RWPE2 (cell line): ENCODE data around the gene NANOS3.

Source experiments
- ATAC-seq: fragments of 200-7000 bp; cut with Tn5 transposase; 3 replicates; pipeline ENCODE4 v1.9.1; 2021; ENCODE audit warnings: low read depth
- DNase-seq: peaks from one replicate; pipeline ENCODE4 v3.0.0-alpha.2; 2020; ENCODE audit warnings: low spot score
- H3K27ac ChIP-seq: fragments of 450-650 bp; 2 replicates; pipeline ENCODE4 v1.5.1; 2017; ENCODE audit warnings: mild to moderate bottlenecking; ENCODE audit not compliant: poor library complexity, severe bottlenecking
- H3K27me3 ChIP-seq: fragments of 250-450 bp; sonication (Bioruptor Pico); 2 replicates; pipeline ENCODE4 v1.5.1; 2021; ENCODE audit warnings: mild to moderate bottlenecking, moderate library complexity; ENCODE audit not compliant: insufficient read depth, poor library complexity, severe bottlenecking
- H3K36me3 ChIP-seq: fragments of 250-450 bp; sonication (Bioruptor Pico); 2 replicates; pipeline ENCODE4 v1.5.1; 2020; ENCODE audit warnings: low read depth, mild to moderate bottlenecking, moderate library complexity
- H3K4me1 ChIP-seq: fragments of 250-450 bp; sonication (Bioruptor Pico); 2 replicates; pipeline ENCODE4 v1.5.1; 2021; ENCODE audit warnings: mild to moderate bottlenecking, moderate library complexity; ENCODE audit not compliant: insufficient read depth, poor library complexity, severe bottlenecking
- H3K4me3 ChIP-seq: fragments of 250-450 bp; sonication (Bioruptor Pico); 2 replicates; pipeline ENCODE4 v1.5.1; 2021; ENCODE audit warnings: mild to moderate bottlenecking, moderate library complexity; ENCODE audit not compliant: severe bottlenecking
- H3K9me3 ChIP-seq: fragments of 250-450 bp; sonication (Bioruptor Pico); 2 replicates; pipeline ENCODE4 v1.5.1; 2021; ENCODE audit warnings: mild to moderate bottlenecking, moderate library complexity; ENCODE audit not compliant: severe bottlenecking
- CTCF ChIP-seq: fragments of 450-650 bp; IDR thresholded peaks from one replicate; pipeline ENCODE4 v1.5.1; 2017; ENCODE audit warnings: mild to moderate bottlenecking, moderate library complexity; ENCODE audit not compliant: poor library complexity, severe bottlenecking

NANOS3 gene

DNA sequence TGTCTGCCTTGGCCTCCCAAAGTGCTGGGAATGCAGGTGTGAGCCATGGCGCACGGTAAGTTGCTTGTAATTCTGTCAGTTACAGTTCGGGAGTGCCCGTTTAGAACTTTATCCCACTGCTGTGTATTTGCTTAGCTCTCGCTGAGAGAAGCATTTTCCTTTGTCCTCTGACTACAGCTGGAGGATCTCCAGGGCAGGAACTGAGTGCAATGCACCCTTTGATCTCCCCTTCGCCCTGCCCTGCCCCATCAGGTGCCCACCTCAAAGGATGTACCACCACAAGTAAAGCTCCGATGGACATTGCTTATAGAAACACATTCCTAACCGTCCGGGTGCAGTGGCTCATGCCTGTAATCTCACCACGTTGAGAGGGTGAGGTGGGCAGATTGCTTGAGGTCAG lies 22.5 kb downstream of the NANOS3 start:
- DNase-seq (no peak), ATAC-seq (no peak)
- H3K27ac ChIP-seq = no peak overlapping the region
- H3K36me3 ChIP-seq = no peaks in the 10 kb centered on the region
- TF ChIP-seq CTCF = no peak
- no peak overlapping the region for H3K4me3 ChIP-seq
- H3K27me3 ChIP-seq = no peaks in the 10 kb centered on the region
- no peaks in the 10 kb centered on the region for H3K9me3 ChIP-seq
- no peaks in the 10 kb centered on the region for H3K4me1 ChIP-seq

DNA sequence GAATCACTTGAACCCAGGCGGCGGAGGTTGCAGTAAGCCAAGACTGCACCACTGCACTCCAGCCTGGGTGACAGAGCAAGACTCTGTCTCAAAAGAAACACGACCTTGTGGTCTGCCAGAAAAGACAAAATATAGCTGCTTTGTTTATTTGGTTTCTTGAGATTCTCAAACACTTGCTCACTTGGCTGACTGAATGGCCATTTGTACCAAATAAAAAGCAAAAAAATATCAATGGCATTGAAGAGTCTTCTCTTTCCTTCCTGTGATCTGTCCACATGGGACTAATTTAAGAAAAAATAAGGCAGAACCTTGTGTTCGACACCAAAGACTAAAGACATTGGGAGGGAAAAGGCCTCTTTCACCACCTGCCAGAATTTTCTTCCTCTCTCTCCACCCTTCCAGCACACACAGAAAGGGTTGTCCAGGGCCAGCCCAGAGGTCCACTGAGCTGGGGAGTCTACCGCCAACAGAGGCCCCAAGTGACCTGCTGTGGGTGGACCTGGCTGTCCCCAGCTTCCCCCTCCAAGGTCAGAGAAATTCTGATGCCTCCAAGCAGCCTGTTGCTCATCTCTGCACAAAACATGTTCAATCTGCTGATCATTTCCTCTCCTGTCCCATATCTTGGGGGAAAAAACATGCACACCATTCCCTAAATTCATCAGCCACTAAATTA lies 23.1 kb downstream of the NANOS3 start:
- Histone ChIP-seq H3K27ac (no peak overlapping the region), H3K4me3 (no peak overlapping the region), H3K9me3 (no peaks in the 10 kb centered on the region), H3K27me3 (no peaks in the 10 kb centered on the region), H3K4me1 (no peaks in the 10 kb centered on the region), H3K36me3 (no peaks in the 10 kb centered on the region)
- DNase-seq (no peak), ATAC-seq (no peak)
- TF ChIP-seq CTCF = no peak

- H3K4me3 ChIP-seq = no peak overlapping the region
- H3K4me1 ChIP-seq = no peaks in the 10 kb centered on the region
- ATAC-seq (no peak), DNase-seq (no peak)
- no peak overlapping the region for H3K27ac ChIP-seq
- H3K36me3 ChIP-seq = no peaks in the 10 kb centered on the region
- H3K27me3 ChIP-seq = no peaks in the 10 kb centered on the region
- no peaks in the 10 kb centered on the region for H3K9me3 ChIP-seq
- peak; percentile 52 for TF ChIP-seq CTCF
Measured at GRCh38 chr19:13902993-13903555, 26.1 kb downstream of the NANOS3 start.

DNA sequence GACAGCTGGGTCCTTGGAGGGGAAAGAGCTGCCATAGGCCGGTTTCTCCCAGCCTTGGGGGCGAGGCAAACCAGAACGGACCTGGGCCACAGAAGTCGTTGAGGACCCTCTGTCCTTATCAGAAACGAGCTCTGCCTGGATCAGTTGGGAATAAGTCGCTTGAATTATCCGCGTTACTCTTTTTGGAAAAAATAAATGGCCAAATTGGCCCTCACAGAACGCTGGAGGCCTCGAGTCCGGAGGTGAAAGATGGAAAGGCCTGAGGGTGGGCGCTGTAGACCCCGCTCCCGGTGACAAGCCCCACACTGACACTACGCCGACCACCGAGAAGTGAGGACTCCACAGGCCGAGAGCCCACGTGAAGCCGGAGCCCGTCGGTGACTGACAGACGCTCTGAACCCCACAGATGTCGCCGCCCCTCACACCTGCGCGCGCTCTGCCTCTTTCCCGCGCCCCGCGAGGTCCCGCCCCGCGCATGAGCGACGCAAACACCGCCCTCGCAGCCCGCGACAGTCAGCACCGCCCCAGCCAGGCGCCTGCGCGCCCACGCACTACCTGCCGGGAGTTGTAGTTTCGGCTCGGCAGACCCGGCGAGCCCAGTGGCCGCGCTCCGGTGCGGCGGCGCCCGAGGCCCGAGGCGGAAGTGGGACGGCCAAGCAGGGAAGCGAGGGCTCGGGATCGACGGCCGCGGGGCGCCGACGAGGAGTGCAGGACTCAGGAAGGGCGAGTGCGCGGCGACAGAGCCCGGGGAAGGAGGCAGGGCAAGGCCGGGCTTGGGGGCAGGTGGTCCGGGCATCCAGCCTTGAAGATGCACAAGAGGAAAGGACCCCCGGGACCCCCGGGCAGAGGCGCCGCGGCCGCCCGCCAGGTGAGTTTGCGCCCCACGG lies 28.9 kb downstream of the NANOS3 start, which contains the start of the genes BRME1 and CC2D1A:
TSS of gene BRME1 (minus strand) at position 484 of the 887 bp plus-strand sequence. CDS start 1,225 bp downstream, outside the sequence.
TSS of gene CC2D1A (plus strand) at position 568 of the 887 bp plus-strand sequence. CDS start at position 809, 241 bp downstream.
- DNase-seq (peak; percentile 91), ATAC-seq (peak; percentile 98)
- no peaks in the 10 kb centered on the region for H3K9me3 ChIP-seq
- no peaks in the 10 kb centered on the region for H3K4me1 ChIP-seq
- peaks cover 11% of the 10 kb centered on the region for H3K36me3 ChIP-seq
- TF ChIP-seq CTCF = no peak
- H3K27ac ChIP-seq = peak within 1 kb of the TSS; percentile 43
- H3K4me3 ChIP-seq = peak within 1 kb of the TSS; percentile 62
- no peaks in the 10 kb centered on the region for H3K27me3 ChIP-seq
